ENCODE data around the gene LSM12. TPM values are rescaled to one million over a fixed set of nuclear protein-coding genes. Genes with fewer than 3 reads are reported as not detected.
A peak's percentile ranks its signal among the peaks of the same experiment; 100 is the strongest.

The LSM12 gene
- total RNA-seq, 1 experiment from 2014 or later: 128 TPM

DNA sequence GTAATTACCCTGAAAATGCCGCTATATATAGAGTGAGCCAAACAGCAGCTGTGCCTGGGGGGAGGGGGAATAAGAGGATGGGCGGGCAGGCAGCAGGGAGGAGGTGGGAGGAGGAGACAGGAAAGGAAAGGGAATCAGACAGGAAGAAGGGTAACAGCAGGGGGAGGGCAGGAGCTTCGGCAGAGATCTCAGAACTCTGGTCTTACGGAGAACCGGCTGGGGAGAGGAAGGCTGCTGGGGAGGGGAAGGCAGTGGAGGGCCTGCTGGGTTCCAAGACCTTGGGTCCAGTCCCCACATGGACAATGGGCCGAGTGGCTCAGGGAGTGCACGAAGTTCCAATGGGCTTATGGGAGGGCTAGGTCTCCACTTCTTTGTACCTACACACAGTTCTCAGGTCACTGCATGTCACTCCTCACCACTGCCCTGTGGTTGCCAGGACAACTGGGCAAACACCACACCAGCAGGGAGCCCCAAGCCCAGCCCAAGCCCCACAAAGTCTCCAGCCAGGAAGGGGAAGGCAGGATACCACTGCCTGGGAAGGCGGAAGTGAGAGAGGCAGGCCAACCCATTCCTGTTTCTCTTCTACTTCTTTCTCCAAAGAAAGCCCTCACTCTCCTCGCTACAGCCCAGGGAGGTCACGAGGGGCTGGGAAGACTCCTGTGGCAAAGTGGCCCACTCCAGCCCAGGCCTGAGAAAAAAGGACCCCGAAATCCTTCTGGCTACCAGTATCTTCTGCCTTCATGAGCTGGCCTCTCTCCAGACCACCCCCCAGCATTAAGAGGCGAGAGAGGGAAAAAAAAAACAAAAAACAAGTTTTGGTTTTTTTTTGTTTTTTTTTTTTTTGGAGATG lies 29.4 kb upstream of the LSM12 start:
- Mint-ChIP-seq H3K9me3 (no peaks in the 10 kb centered on the region), H3K4me3 (peak overlapping the region; percentile 62 to 85), H3K36me3 (ENCODE audit: insufficient read depth in 1 of 3, low read depth in 3 of 3) (peaks cover 11 to 13% (median 11%) of the 10 kb centered on the region in 3 experiments; a peak in 6 of 7 replicates), H3K4me1 (peaks cover 12 to 30% of the 10 kb centered on the region in 2 experiments), H3K27ac (peak overlapping the region; percentile 100), H3K27me3 (ENCODE audit: low read depth) (no peaks in the 10 kb centered on the region)
- H3K23ac ChIP-seq (ENCODE audit: insufficient read length, low read depth, low read length): no peak overlapping the region
- H3K9ac ChIP-seq (ENCODE audit: extremely low read depth, insufficient read length, low read length): no peak overlapping the region
- H2BK20ac ChIP-seq (ENCODE audit: low read depth, low read length, poor library complexity, severe bottlenecking): no peak overlapping the region
- WGBS (ENCODE audit: extremely low coverage, insufficient read length, low lambda C conversion rate): no CpG with 5 or more reads among the region's 12 CpGs
- no peaks in the 10 kb centered on the region for H3K79me1 ChIP-seq (ENCODE audit: insufficient read depth, low read depth, low read length, poor library complexity, severe bottlenecking)
- H3T11ph ChIP-seq (ENCODE audit: low read length): no peak overlapping the region
- no peak overlapping the region for H3K56ac ChIP-seq (ENCODE audit: insufficient read length, low read depth, low read length)
- H3K4me1 ChIP-seq (ENCODE audit: insufficient read depth, low read length): no peaks in the 10 kb centered on the region; the same call in 1 of the 2 replicates
- H2BK120ac ChIP-seq (ENCODE audit: low read depth, low read length, poor library complexity, severe bottlenecking): no peak overlapping the region
- H2BK5ac ChIP-seq (ENCODE audit: insufficient read length, low read length): peak overlapping the region; percentile 18
- H4K91ac ChIP-seq (ENCODE audit: insufficient read length, low read depth, low read length): no peak overlapping the region
- H3K18ac ChIP-seq (ENCODE audit: insufficient read length, low read depth, low read length): peak overlapping the region; percentile 96
- no peak overlapping the region for H4K5ac ChIP-seq (ENCODE audit: insufficient read length, low read depth, low read length)
- H3K79me2 ChIP-seq (ENCODE audit: insufficient read depth, low read length): no peaks in the 10 kb centered on the region
- no peak overlapping the region for H2AFZ ChIP-seq (ENCODE audit: low read length)
- H2AK5ac ChIP-seq (ENCODE audit: insufficient read length, low read length): no peak overlapping the region
- H2BK15ac ChIP-seq (ENCODE audit: low read depth, low read length): no peak overlapping the region
- TF ChIP-seq CTCF (conservative IDR thresholded peaks at IDR 0.05): peak; percentile 9; the same call in 1 of the 3 replicates
- H2BK12ac ChIP-seq (ENCODE audit: insufficient read length, low read depth, low read length): no peak overlapping the region
- DNase-seq: peak; percentile 98
- peaks cover 7% of the 10 kb centered on the region for H3K23me2 ChIP-seq (ENCODE audit: insufficient read length, low read depth, low read length, poor library complexity, severe bottlenecking)
- H3K4me2 ChIP-seq (ENCODE audit: insufficient read depth, insufficient read length, low read length): peak overlapping the region; percentile 60
- no peak overlapping the region for H4K8ac ChIP-seq (replicated peaks; ENCODE audit: insufficient read length, low read depth, low read length)
- H4K20me1 ChIP-seq (ENCODE audit: control insufficient read depth, insufficient read depth, insufficient read length): no peaks in the 10 kb centered on the region
- H3K27me3 ChIP-seq (ENCODE audit: insufficient read depth, low read length): no peaks in the 10 kb centered on the region
- H3K9me3 ChIP-seq (ENCODE audit: control insufficient read depth, low read depth, low read length): no peaks in the 10 kb centered on the region
- peak overlapping the region; percentile 63 for H3K27ac ChIP-seq (ENCODE audit: insufficient read length, low read depth, low read length)
- H3K4ac ChIP-seq (ENCODE audit: low read depth, low read length): no peak overlapping the region; the same call in 1 of the 2 replicates
- peak overlapping the region; percentile 98 for H3K14ac ChIP-seq (ENCODE audit: insufficient read depth, low read length)

All from H9 (cell line).